Type B pancreatic cell (in vitro differentiated cells): Measurements from ENCODE around the gene MLLT3. TPM values are rescaled to one million over a fixed set of nuclear protein-coding genes. Genes with fewer than 3 reads are reported as not detected.
"Not testable (repeated sequence)": the region's sequence is repeated elsewhere in the genome, so short reads cannot be mapped to it uniquely, and the experiment has no call there.

Experiments
- DNase-seq: peaks from one replicate; pipeline ENCODE4 v3.0.0; 2021; ENCODE audit warnings: mixed read lengths; ENCODE audit not compliant: unreplicated experiment; ENCODE audit errors: extremely low spot score
- H3K27ac Mint-ChIP-seq: 2 replicates; pipeline ENCODE4 v1.8.0; 2021; ENCODE audit warnings: mild to moderate bottlenecking, mixed read lengths
- H3K27me3 Mint-ChIP-seq: 2 replicates; pipeline ENCODE4 v1.8.0; 2021; ENCODE audit warnings: mixed read lengths
- H3K36me3 Mint-ChIP-seq: 2 replicates; pipeline ENCODE4 v1.8.0; 2021; ENCODE audit warnings: mixed read lengths
- H3K4me1 Mint-ChIP-seq: one replicate; pipeline ENCODE4 v1.8.0; 2021; ENCODE audit warnings: mixed read lengths; ENCODE audit not compliant: unreplicated experiment
- H3K4me3 Mint-ChIP-seq: 2 replicates; pipeline ENCODE4 v1.8.0; 2021; ENCODE audit warnings: mild to moderate bottlenecking, mixed read lengths
- H3K9me3 Mint-ChIP-seq: 2 replicates; pipeline ENCODE4 v1.8.0; 2021; ENCODE audit warnings: mixed read lengths
- CTCF ChIP-seq: fragments of 200-600 bp; sonication (generic); conservative IDR thresholded peaks from 2 replicates; pipeline ENCODE4 v1.5.0; 2021; ENCODE audit warnings: antibody characterized with exemption, mild to moderate bottlenecking
- total RNA-seq: library from RNA; stranded (reverse); gene quantifications from 2 replicates; pipeline ENCODE4 v1.2.1, GENCODE V29; 2021; ENCODE audit warnings: low replicate concordance

The MLLT3 gene
- total RNA-seq, 1 donor from 2014 or later = 44.2 TPM

DNA sequence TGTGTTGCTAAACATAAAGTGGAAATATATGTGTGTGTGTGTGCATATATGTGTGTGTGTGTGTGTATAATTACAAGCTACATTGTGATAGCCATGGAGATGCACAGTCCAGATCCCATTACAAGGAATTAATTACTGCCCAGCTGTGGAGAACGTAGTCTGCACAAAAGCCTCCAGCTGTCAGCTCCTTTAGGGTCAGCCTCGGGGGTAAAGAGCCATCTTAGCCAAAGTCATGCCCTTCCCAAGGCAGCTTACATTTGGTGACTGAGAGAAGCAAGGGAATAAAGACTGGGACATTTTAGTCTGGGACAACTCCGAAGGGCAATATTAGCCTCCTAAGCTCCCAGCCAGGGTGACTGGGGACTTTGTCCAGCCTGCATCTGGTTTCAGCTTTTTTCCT is 39.9 kb upstream of the MLLT3 start:
- no peak overlapping the region for H3K4me3 Mint-ChIP-seq
- TF ChIP-seq CTCF = no peak
- no peaks in the 10 kb centered on the region for H3K36me3 Mint-ChIP-seq
- no peaks in the 10 kb centered on the region for H3K27me3 Mint-ChIP-seq
- H3K9me3 Mint-ChIP-seq = no peaks in the 10 kb centered on the region
- H3K4me1 Mint-ChIP-seq = peaks cover 6% of the 10 kb centered on the region
- DNase-seq = no peak
- no peak overlapping the region for H3K27ac Mint-ChIP-seq

GRCh38 chr9:20659474-20659967 is 37.2 kb upstream of the MLLT3 start:
- no peak for DNase-seq
- Mint-ChIP-seq H3K9me3 (no peaks in the 10 kb centered on the region), H3K27ac (no peak overlapping the region), H3K4me1 (peaks cover 6% of the 10 kb centered on the region), H3K4me3 (no peak overlapping the region), H3K27me3 (no peaks in the 10 kb centered on the region), H3K36me3 (no peaks in the 10 kb centered on the region)
- no peak for TF ChIP-seq CTCF

- Mint-ChIP-seq H3K4me1 (peaks cover 6% of the 10 kb centered on the region), H3K27ac (no peak overlapping the region), H3K9me3 (no peaks in the 10 kb centered on the region), H3K27me3 (no peaks in the 10 kb centered on the region), H3K4me3 (no peak overlapping the region), H3K36me3 (no peaks in the 10 kb centered on the region)
- no peak for DNase-seq
- no peak for TF ChIP-seq CTCF
Measured at GRCh38 chr9:20658677-20659473, 36.6 kb upstream of the MLLT3 start.

GRCh38 chr9:20658246-20658667 is 36.0 kb upstream of the MLLT3 start:
- H3K36me3 Mint-ChIP-seq, H3K4me1 Mint-ChIP-seq, H3K27ac Mint-ChIP-seq, H3K27me3 Mint-ChIP-seq, H3K9me3 Mint-ChIP-seq, H3K4me3 Mint-ChIP-seq, DNase-seq: not testable (repeated sequence)

DNA sequence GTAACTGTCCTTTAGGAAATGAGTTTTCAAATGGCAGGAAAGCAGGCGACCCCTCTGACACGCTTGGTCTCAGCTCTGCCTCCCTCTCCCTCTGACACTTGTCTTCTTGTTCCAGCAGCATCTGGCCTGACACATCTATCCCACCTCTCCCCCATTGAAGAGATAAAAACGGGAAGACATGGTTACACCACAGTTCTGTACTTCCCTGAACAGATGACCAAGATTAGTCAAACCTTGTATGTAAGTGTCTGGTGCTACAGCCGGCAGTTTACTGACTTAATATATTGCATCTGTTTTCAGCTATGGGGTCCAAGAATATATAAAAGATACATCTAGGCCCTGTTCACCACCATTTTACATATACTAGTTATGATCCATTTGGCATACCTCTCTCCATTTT is 29.6 kb upstream of the MLLT3 start:
- no peaks in the 10 kb centered on the region for H3K36me3 Mint-ChIP-seq
- no peak overlapping the region for H3K27ac Mint-ChIP-seq
- H3K4me3 Mint-ChIP-seq = no peak overlapping the region
- H3K27me3 Mint-ChIP-seq = no peaks in the 10 kb centered on the region
- no peak for TF ChIP-seq CTCF
- H3K4me1 Mint-ChIP-seq = no peaks in the 10 kb centered on the region
- H3K9me3 Mint-ChIP-seq = no peaks in the 10 kb centered on the region
- DNase-seq = no peak

DNA sequence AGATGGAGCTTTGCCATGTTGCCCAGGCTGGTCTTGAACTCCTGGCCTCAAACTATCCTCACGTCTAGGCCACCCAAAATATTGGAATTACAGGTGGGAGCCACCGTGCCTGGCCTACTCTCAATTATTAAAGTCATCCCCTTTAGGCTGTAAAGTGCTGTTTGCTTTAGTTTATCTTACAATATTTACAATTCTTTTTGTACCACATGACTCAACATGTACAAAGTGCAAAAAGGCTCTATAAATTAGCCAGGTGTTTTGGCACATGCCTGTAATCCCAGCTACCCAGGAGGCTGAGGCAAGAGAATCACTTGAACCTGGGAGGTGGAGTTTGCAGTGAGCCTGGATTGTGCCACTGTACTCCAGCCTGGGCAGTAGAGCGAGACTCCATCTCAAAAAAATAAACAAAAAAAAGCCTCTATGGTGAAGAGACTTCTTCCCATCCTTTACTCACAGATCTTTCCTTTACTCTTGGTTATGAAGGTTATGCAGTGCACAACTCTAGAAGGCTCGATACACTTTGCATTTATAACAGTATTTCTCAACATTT is 28.5 kb upstream of the MLLT3 start:
- no peak for TF ChIP-seq CTCF
- no peak for DNase-seq
- no peaks in the 10 kb centered on the region for H3K36me3 Mint-ChIP-seq
- no peaks in the 10 kb centered on the region for H3K4me1 Mint-ChIP-seq
- H3K27ac Mint-ChIP-seq = no peak overlapping the region
- no peaks in the 10 kb centered on the region for H3K27me3 Mint-ChIP-seq
- no peaks in the 10 kb centered on the region for H3K9me3 Mint-ChIP-seq
- no peak overlapping the region for H3K4me3 Mint-ChIP-seq
